ENCODE data around the gene HRG. TPM values are rescaled to one million over a fixed set of nuclear protein-coding genes. Genes with fewer than 3 reads are reported as not detected.

HRG gene
- total RNA-seq, 1 experiment from 2014 or later: not detected

- intact Hi-C loops (cut with micrococcal nuclease; ENCODE audit: unreplicated experiment): no loop called here
- ChIA-PET POLR2A (ENCODE audit: low non-redundant PET) (no interaction called here), CTCF (no interaction called here)
- Histone ChIP-seq H3K27me3 (replicated peaks; ENCODE audit: insufficient read depth, low read depth, low read length, poor library complexity) (no peaks in the 10 kb centered on the region), H3K27ac (ENCODE audit: low read depth, low read length, poor library complexity, severe bottlenecking) (no peak overlapping the region), H3K36me3 (ENCODE audit: insufficient read depth, low read length, poor library complexity, severe bottlenecking) (no peaks in the 10 kb centered on the region), H3K9me3 (ENCODE audit: low read depth, low read length, poor library complexity, severe bottlenecking) (no peaks in the 10 kb centered on the region), H3K4me1 (ENCODE audit: insufficient read depth, low read length, poor library complexity, severe bottlenecking) (no peaks in the 10 kb centered on the region), H3K4me3 (ENCODE audit: low read depth, low read length, poor library complexity, severe bottlenecking) (no peak overlapping the region)
- DNase-seq (ENCODE audit: low spot score): no peak
- no TSS peak for BruUV-seq (replicated peaks)
- TF ChIP-seq EZH2 (IDR thresholded peaks at IDR 0.05; ENCODE audit: borderline replicate concordance, low read depth, low read length, poor library complexity, severe bottlenecking) (no peak), CTCF (conservative IDR thresholded peaks at IDR 0.05; ENCODE audit: low read depth, low read length) (no peak)
Measured at GRCh38 chr3:186713499-186713898, 47.7 kb downstream of the HRG start.

- Histone ChIP-seq H3K27ac (ENCODE audit: low read depth, low read length, poor library complexity, severe bottlenecking) (no peak within 1 kb of the TSS), H3K4me3 (ENCODE audit: low read depth, low read length, poor library complexity, severe bottlenecking) (no peak within 1 kb of the TSS), H3K9me3 (ENCODE audit: low read depth, low read length, poor library complexity, severe bottlenecking) (no peaks in the 10 kb centered on the region), H3K4me1 (ENCODE audit: insufficient read depth, low read length, poor library complexity, severe bottlenecking) (no peaks in the 10 kb centered on the region), H3K27me3 (replicated peaks; ENCODE audit: insufficient read depth, low read depth, low read length, poor library complexity) (no peaks in the 10 kb centered on the region), H3K36me3 (ENCODE audit: insufficient read depth, low read length, poor library complexity, severe bottlenecking) (no peaks in the 10 kb centered on the region)
- no peak for DNase-seq (ENCODE audit: low spot score)
- ChIA-PET CTCF (no interaction called here), POLR2A (ENCODE audit: low non-redundant PET) (interaction anchor here (0.5 kb wide), 1 partner anchor 168 kb away, joined by 3 read pairs; no protein-coding TSS in a partner anchor)
- intact Hi-C loops (cut with micrococcal nuclease; ENCODE audit: unreplicated experiment): no loop called here
- BruUV-seq (replicated peaks): no TSS peak
- TF ChIP-seq EZH2 (IDR thresholded peaks at IDR 0.05; ENCODE audit: borderline replicate concordance, low read depth, low read length, poor library complexity, severe bottlenecking): no peak
- no peak for TF ChIP-seq CTCF (conservative IDR thresholded peaks at IDR 0.05; ENCODE audit: low read depth, low read length)
Measured at GRCh38 chr3:186717039-186717457, 51.2 kb downstream of the HRG start, which contains the start of gene KNG1. Gene KNG1 (plus strand): TSS chr3:186717359. CDS start chr3:186717543, 184 bp downstream.

- TF ChIP-seq CTCF (conservative IDR thresholded peaks at IDR 0.05; ENCODE audit: low read depth, low read length) (no peak), EZH2 (IDR thresholded peaks at IDR 0.05; ENCODE audit: borderline replicate concordance, low read depth, low read length, poor library complexity, severe bottlenecking) (no peak)
- Histone ChIP-seq H3K9me3 (ENCODE audit: low read depth, low read length, poor library complexity, severe bottlenecking) (no peaks in the 10 kb centered on the region), H3K4me1 (ENCODE audit: insufficient read depth, low read length, poor library complexity, severe bottlenecking) (no peaks in the 10 kb centered on the region), H3K4me3 (ENCODE audit: low read depth, low read length, poor library complexity, severe bottlenecking) (no peak overlapping the region), H3K27ac (ENCODE audit: low read depth, low read length, poor library complexity, severe bottlenecking) (no peak overlapping the region), H3K36me3 (ENCODE audit: insufficient read depth, low read length, poor library complexity, severe bottlenecking) (no peaks in the 10 kb centered on the region), H3K27me3 (replicated peaks; ENCODE audit: insufficient read depth, low read depth, low read length, poor library complexity) (no peaks in the 10 kb centered on the region)
- BruUV-seq (replicated peaks): no TSS peak
- ChIA-PET CTCF (no interaction called here), POLR2A (ENCODE audit: low non-redundant PET) (no interaction called here)
- DNase-seq (ENCODE audit: low spot score): no peak
- intact Hi-C loops (cut with micrococcal nuclease; ENCODE audit: unreplicated experiment): no loop called here
Measured at GRCh38 chr3:186719945-186720739, 54.3 kb downstream of the HRG start.
